Measurements from ENCODE around the gene RYR2. TPM values are rescaled to one million over a fixed set of nuclear protein-coding genes. Genes with fewer than 3 reads are reported as not detected.
"Not testable (repeated sequence)": the region's sequence is repeated elsewhere in the genome, so short reads cannot be mapped to it uniquely, and the experiment has no call there.

Gene RYR2
- polyA plus RNA-seq, 3 donors from 2014 or later = 0.12 to 0.18 TPM; not detected in 1

- Mint-ChIP-seq H3K4me1 (no peaks in the 10 kb centered on the region), H3K36me3 (no peaks in the 10 kb centered on the region), H3K27me3 (ENCODE audit: low read depth in 3 of 3) (peaks cover 0 to 3% (median 2%) of the 10 kb centered on the region in 3 donors), H3K4me3 (no peak overlapping the region), H3K9me3 (peaks cover 0 to 10% (median 4%) of the 10 kb centered on the region in 6 donors), H3K27ac (no peak overlapping the region)
- no peak for DNase-seq
Measured at GRCh38 chr1:237258871-237259270, 216.9 kb downstream of the RYR2 start.

- Mint-ChIP-seq H3K27me3 (ENCODE audit: low read depth in 3 of 3) (peaks cover 2 to 3% (median 2%) of the 10 kb centered on the region in 3 donors), H3K9me3 (peaks cover 0 to 8% (median 4%) of the 10 kb centered on the region in 6 donors), H3K4me1 (no peaks in the 10 kb centered on the region), H3K36me3 (no peaks in the 10 kb centered on the region), H3K4me3 (no peak overlapping the region), H3K27ac (no peak overlapping the region)
- DNase-seq = no peak
Measured at GRCh38 chr1:237261198-237261597, 219.2 kb downstream of the RYR2 start.

GRCh38 chr1:237267743-237268142 lies 225.8 kb downstream of the RYR2 start:
- Mint-ChIP-seq H3K4me3 (no peak overlapping the region), H3K27ac (no peak overlapping the region), H3K36me3 (no peaks in the 10 kb centered on the region), H3K9me3 (peaks cover 0 to 10% (median 2%) of the 10 kb centered on the region in 6 donors), H3K27me3 (ENCODE audit: low read depth in 3 of 3) (peaks cover 0 to 2% (median 0%) of the 10 kb centered on the region in 3 donors), H3K4me1 (no peaks in the 10 kb centered on the region)
- no peak for DNase-seq

- no peak for DNase-seq
Measured at GRCh38 chr1:237269938-237270337, 228.0 kb downstream of the RYR2 start.

GRCh38 chr1:237270353-237270752 lies 228.4 kb downstream of the RYR2 start:
- H3K27me3 Mint-ChIP-seq (ENCODE audit: low read depth in 3 of 3) = peaks cover 0 to 2% (median 0%) of the 10 kb centered on the region in 3 donors
- no peak overlapping the region for H3K4me3 Mint-ChIP-seq
- no peak for DNase-seq
- no peak overlapping the region for H3K27ac Mint-ChIP-seq
- peaks cover 0 to 10% (median 1%) of the 10 kb centered on the region in 6 donors for H3K9me3 Mint-ChIP-seq
- H3K4me1 Mint-ChIP-seq = no peaks in the 10 kb centered on the region
- H3K36me3 Mint-ChIP-seq = no peaks in the 10 kb centered on the region

More at GRCh38 chr1:237269938-237270337, 228.0 kb downstream of the RYR2 start:
- Mint-ChIP-seq H3K4me1 (no peaks in the 10 kb centered on the region), H3K4me3 (no peak overlapping the region), H3K9me3 (peaks cover 0 to 10% (median 1%) of the 10 kb centered on the region in 6 donors), H3K27me3 (ENCODE audit: low read depth in 3 of 3) (peaks cover 0 to 2% (median 0%) of the 10 kb centered on the region in 3 donors), H3K36me3 (no peaks in the 10 kb centered on the region), H3K27ac (no peak overlapping the region)

- H3K27ac Mint-ChIP-seq; H3K4me1 Mint-ChIP-seq; H3K9me3 Mint-ChIP-seq; H3K4me3 Mint-ChIP-seq; DNase-seq; H3K36me3 Mint-ChIP-seq; H3K27me3 Mint-ChIP-seq (ENCODE audit: low read depth in 3 of 3): not testable (repeated sequence)
Measured at GRCh38 chr1:237277994-237278393, 236.0 kb downstream of the RYR2 start.

GRCh38 chr1:237279629-237280028 lies 237.6 kb downstream of the RYR2 start:
- Mint-ChIP-seq H3K4me3 (no peak overlapping the region), H3K36me3 (no peaks in the 10 kb centered on the region), H3K9me3 (peaks cover 0 to 3% (median 0%) of the 10 kb centered on the region in 6 donors), H3K4me1 (no peaks in the 10 kb centered on the region), H3K27ac (no peak overlapping the region), H3K27me3 (ENCODE audit: low read depth in 3 of 3) (no peaks in the 10 kb centered on the region)
- DNase-seq = no peak

GRCh38 chr1:237281481-237281880 lies 239.5 kb downstream of the RYR2 start:
- H3K4me3 Mint-ChIP-seq = no peak overlapping the region

GRCh38 chr1:237282208-237282783 lies 240.3 kb downstream of the RYR2 start:
- no peak overlapping the region for H3K27ac Mint-ChIP-seq
- peaks cover 0 to 6% (median 0%) of the 10 kb centered on the region in 6 donors for H3K9me3 Mint-ChIP-seq
- H3K4me1 Mint-ChIP-seq = no peaks in the 10 kb centered on the region
- DNase-seq = no peak
- H3K36me3 Mint-ChIP-seq = no peaks in the 10 kb centered on the region
- H3K27me3 Mint-ChIP-seq (ENCODE audit: low read depth in 3 of 3) = peaks cover 0 to 1% (median 0%) of the 10 kb centered on the region in 3 donors
- no peak overlapping the region for H3K4me3 Mint-ChIP-seq

More at GRCh38 chr1:237281481-237281880, 239.5 kb downstream of the RYR2 start:
- no peaks in the 10 kb centered on the region for H3K27me3 Mint-ChIP-seq (ENCODE audit: low read depth in 3 of 3)
- no peak overlapping the region for H3K27ac Mint-ChIP-seq
- no peaks in the 10 kb centered on the region for H3K4me1 Mint-ChIP-seq
- no peaks in the 10 kb centered on the region for H3K36me3 Mint-ChIP-seq
- H3K9me3 Mint-ChIP-seq = peaks cover 0 to 3% (median 0%) of the 10 kb centered on the region in 6 donors
- no peak for DNase-seq

- Mint-ChIP-seq H3K27ac (no peak overlapping the region), H3K4me1 (no peaks in the 10 kb centered on the region), H3K27me3 (ENCODE audit: low read depth in 3 of 3) (peaks cover 0 to 1% (median 0%) of the 10 kb centered on the region in 3 donors), H3K36me3 (no peaks in the 10 kb centered on the region), H3K4me3 (no peak overlapping the region), H3K9me3 (peaks cover 0 to 8% (median 0%) of the 10 kb centered on the region in 6 donors)
- DNase-seq = no peak
Measured at GRCh38 chr1:237287876-237288521, 246.0 kb downstream of the RYR2 start.

GRCh38 chr1:237293804-237294203 lies 251.8 kb downstream of the RYR2 start:
- Mint-ChIP-seq H3K4me3 (no peak overlapping the region), H3K27me3 (ENCODE audit: low read depth in 3 of 3) (peaks cover 0 to 2% (median 0%) of the 10 kb centered on the region in 3 donors), H3K4me1 (no peaks in the 10 kb centered on the region), H3K27ac (no peak overlapping the region), H3K36me3 (no peaks in the 10 kb centered on the region), H3K9me3 (peaks cover 0 to 9% (median 4%) of the 10 kb centered on the region in 6 donors)
- DNase-seq = no peak

- Mint-ChIP-seq H3K27ac (no peak overlapping the region), H3K36me3 (no peaks in the 10 kb centered on the region), H3K9me3 (peaks cover 0 to 14% (median 4%) of the 10 kb centered on the region in 6 donors), H3K4me3 (no peak overlapping the region), H3K4me1 (no peaks in the 10 kb centered on the region), H3K27me3 (ENCODE audit: low read depth in 3 of 3) (peaks cover 0 to 2% (median 0%) of the 10 kb centered on the region in 3 donors)
- no peak for DNase-seq
Measured at GRCh38 chr1:237296861-237297260, 254.9 kb downstream of the RYR2 start.

- H3K36me3 Mint-ChIP-seq = no peaks in the 10 kb centered on the region
- no peaks in the 10 kb centered on the region for H3K4me1 Mint-ChIP-seq
- peaks cover 0 to 14% (median 4%) of the 10 kb centered on the region in 6 donors for H3K9me3 Mint-ChIP-seq
- peaks cover 0 to 2% (median 0%) of the 10 kb centered on the region in 3 donors for H3K27me3 Mint-ChIP-seq (ENCODE audit: low read depth in 3 of 3)
- no peak overlapping the region for H3K4me3 Mint-ChIP-seq
- H3K27ac Mint-ChIP-seq = no peak overlapping the region
- DNase-seq = no peak
Measured at GRCh38 chr1:237300642-237301041, 258.7 kb downstream of the RYR2 start.

GRCh38 chr1:237303929-237304328 lies 261.9 kb downstream of the RYR2 start:
- no peak overlapping the region for H3K27ac Mint-ChIP-seq
- peaks cover 0 to 2% (median 0%) of the 10 kb centered on the region in 3 donors for H3K27me3 Mint-ChIP-seq (ENCODE audit: low read depth in 3 of 3)
- no peak overlapping the region for H3K4me3 Mint-ChIP-seq
- H3K4me1 Mint-ChIP-seq = no peaks in the 10 kb centered on the region
- H3K36me3 Mint-ChIP-seq = no peaks in the 10 kb centered on the region
- no peak for DNase-seq
- H3K9me3 Mint-ChIP-seq = peaks cover 0 to 5% (median 1%) of the 10 kb centered on the region in 6 donors

Data from immature natural killer cell (primary cell).